ENCODE measurements around the gene ITPR1.

Gene ITPR1

DNA sequence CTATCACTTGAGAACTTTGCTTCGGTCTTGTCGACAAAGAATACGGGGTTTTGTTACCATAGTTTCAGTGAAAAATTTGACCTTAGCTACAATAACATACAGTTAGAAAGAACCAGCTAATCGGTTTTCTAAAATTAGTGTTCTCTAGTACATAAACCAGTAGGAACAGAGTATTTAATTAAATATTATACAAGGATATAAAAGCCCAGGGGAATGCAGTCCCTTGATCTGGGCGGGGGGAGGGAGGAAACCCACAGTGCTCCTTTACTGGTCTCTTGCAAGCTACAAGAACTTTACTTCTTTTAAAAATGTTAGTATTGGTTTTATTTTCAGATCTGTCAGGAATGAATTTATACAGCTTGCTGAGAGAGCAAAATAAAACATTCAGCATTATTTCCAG is 41.8 kb downstream of the ITPR1 start:
- no peak for DNase-seq

DNA sequence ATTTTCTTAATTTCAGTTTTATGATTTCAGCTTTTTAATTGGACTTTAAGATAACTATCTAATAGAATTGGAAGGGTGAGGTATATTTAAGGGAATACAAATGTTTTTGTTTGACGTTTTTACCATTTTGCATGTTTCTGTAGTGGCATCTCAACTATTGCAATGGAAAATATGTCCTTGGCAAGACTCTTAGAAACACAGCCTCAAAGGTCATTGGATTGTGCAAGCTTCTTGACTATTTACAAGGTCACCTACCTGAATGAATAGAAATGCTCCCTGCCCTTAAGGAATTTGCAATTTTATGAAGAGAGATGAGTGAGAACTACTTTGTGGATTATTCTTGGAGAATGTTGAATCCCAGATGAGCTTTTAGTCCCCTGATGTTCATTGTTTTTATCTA is 43.1 kb downstream of the ITPR1 start:
- DNase-seq, result no peak

DNA sequence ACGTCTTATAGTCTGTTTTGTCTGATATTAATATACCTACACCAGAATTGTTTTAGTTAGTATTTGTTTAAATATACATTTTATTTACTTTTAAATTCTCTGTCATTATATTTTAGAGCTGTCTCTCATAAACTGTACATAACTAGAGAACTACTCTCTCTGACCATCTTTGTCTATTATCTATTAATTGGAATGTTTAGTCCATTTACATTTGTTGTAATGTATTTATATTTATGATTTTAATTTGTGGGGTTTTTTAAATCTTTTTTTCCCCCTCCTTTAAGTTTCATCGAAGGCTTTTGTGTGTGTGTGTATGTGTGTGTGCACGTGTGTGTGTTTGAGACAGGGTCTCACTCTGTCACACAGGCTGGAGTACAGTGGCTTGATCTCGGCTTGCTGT is 47.1 kb downstream of the ITPR1 start:
- no peak for DNase-seq

DNA sequence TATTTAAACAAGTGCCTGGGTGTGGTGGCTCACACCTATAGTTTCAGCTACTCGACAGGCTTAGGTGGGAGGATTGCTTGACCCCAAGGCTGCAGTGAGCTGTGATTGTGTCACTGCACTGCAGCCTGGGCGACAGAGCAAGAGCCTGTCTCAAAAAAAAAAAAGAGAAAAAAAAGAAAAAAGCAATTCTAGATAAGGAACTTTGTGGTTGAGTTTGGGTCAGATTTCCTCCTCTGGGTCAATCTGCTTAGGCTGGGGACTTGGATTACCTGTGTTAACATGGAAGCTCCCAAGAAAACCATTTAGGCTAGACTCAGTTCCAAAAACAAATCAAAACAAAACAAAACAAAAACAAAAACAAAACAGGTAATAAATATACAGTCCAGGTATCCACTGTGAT is 50.0 kb downstream of the ITPR1 start:
- DNase-seq, result no peak

DNA sequence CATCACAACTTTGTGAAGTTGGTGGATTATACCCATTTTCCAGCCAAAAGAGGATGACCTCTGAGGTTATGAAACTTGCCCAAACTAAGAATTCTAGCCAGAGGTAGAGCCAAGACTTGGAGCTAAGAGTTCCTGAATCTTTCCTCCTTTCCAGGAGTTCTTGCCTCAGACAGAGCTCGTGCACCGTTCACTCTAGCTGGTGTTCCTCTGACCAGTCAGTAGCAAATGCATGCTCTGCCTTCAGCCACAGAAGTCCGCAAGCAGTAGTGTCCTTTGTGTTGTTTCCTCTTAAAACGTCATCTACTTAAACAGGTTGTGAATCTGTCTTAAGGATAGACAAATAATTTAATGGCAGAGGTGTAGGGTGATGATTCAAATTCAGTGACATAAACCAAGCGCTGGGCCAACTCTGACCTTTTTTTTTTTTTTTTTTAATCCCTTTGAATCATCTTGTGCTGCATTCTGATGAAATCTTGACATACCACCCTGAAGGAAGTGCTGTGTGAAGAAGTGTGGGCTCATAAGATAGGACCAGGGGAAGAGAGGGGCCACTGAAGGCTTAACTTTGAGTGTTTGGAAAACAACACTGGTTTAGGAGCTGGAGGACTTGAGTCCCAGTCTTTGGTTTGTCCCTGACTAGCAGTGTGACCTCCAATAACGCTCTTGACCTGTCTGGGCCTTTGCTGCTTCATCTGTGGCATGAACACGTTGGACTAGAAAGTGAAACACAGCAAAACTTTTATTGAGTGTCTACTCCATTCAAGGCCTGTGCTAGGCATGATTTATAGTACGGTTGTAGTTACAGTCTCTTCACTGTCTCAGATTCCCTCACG is 53.4 kb downstream of the ITPR1 start:
- DNase-seq, result no peak

DNA sequence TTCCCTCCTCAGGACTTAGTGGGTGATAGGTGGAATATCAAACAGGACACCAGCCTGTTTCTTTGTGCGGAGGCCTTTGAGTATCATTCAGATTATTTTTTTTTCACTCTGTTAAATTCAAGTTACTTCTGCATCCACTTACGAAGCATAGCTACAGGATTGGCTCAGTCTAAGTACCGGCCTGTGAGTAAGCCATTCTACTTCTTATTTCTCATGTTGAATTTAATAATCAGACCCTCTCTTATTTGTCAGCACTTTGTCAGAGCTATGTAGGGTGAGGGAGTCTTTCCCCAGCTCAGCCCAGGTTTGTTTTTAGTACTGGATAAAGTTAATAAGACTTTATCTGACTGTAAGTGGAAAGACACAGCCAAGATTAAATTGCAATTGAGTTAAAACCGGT is 54.7 kb downstream of the ITPR1 start:
- DNase-seq, result no peak

DNA sequence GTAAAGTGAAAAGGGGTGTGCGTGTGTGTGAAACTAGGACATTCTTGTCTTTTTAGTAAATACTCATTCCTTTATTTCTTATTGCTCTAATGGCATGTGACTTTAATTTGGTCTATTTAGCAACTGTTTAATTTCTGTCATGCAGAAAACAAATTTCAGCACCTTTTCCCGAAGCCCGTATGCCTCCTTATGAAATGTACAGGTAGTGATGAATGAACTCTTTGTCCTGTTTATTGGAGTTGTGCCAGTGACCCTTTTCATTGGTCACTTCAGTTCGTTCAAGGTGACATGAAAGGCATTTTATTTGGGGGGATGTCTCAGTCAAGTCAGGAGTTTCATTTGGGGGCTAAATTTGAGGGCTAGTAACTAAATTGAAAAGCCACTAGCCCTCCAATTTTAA is 55.2 kb downstream of the ITPR1 start:
- no peak for DNase-seq

DNA sequence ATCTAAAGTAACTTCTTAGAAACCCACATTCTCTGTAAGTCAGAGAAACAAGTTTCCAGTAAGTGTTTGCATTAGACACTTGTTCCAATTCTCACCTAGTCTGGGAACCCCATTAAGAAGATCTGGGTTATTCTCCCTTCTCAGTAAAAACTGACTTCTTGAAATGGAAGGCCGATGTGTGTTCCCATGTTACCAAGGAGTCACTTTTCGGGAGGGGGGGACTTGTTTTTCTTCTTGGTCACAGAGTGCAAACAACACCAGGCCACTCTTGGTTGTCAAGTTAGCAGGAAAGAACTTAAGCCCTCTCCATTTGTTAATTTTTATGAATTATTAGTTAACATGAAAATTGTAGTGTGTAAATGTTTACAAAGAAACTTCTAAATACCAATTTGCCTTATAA is 55.6 kb downstream of the ITPR1 start:
- DNase-seq, result no peak

DNA sequence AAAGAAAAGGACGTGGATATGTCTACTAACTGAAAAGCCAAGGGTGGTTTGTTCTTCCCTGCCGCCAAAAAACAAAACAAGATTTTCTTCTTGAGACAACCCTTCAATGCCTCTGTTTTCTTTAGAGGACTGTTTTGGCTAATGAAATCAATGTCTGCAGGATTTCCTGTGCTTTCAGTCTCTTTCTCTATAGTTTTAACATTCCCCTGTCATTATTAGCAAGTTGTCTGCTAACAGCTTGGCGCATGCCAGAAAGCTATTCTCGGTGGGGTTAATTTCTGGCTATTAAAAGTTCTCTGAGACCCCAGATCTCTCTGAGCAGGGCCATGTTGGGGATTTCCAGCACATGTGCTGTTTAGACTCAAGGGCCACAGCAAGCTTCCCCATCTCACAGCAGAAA is 56.7 kb downstream of the ITPR1 start:
- DNase-seq, result no peak

DNA sequence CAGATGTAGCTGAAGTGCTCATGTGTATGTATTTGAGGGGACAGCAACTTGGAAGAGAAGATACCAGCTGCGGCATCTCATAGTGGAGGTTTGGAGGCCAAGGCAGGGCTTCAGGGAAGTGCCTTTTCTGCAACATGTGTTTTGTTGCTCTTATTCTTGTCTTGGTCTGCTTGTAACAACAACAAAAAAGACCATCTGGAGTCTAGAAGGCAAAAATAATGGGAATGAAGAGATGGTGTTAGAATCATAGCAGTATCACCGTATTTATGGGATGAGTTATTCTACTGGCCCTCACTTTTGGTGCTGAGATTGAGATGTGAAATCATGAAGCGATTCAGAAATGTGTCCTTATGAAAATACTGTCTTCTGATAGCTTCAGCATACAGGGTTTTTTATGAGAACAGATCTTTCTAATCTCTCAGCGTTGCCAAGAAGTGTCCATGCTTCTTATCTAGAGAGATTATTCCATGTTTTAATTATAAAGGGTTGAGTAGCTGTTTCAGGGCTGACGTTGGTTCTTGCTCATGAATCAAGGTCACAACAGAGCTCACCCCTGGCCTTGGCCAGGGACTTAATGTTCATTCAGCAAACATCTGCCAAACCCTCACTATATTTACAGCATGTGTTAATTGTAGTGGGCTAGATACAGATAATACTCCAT is 58.0 kb downstream of the ITPR1 start:
- no peak for DNase-seq

DNA sequence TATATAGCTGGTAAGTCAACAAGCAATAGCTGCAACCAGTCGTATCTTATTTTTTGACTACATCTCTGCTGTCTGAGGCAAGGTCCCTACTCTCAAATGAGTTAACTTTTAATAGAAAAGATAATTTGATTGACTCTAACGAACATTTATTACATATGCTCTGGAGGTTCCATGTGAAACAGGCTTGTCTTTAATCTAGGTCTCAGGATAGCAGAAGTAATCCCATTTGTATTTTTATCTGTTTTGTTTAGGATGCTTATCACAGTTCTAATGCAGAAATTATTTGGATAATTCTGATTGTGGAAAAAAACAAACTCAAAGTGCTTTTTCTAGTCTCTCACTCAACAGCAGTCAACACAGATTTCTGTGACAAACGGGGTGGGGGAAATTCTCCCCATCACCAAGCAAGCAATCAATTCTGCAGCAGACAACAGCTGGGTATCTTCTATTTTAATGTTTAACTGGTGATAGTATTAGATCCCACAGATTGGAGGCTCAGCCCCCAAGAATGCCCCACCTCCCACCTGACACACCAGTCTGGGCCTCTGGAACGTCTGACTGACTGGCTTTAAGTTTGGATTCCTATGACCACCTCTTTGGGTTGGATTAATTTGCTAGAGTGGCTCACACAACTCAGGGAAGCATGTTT is 58.8 kb downstream of the ITPR1 start:
- DNase-seq, result no peak

DNA sequence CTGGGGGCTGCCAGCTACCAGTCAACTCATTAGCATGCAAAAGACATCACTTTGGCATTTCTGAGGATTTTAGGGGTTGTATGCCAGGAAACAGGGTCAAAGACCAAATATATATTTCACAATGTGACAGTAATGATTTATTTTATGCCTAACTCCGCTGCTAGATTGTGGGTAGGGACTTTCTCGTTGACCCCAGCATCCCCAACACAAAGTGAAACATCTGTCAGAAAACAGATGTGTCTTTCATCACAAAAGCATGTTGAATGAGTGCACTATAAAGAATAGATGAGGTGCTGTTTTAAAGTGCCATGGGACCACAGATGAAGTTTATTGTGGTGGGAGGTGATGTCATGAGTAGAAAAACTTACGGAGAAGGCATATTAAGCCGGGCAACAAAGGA is 59.7 kb downstream of the ITPR1 start:
- no peak for DNase-seq

DNA sequence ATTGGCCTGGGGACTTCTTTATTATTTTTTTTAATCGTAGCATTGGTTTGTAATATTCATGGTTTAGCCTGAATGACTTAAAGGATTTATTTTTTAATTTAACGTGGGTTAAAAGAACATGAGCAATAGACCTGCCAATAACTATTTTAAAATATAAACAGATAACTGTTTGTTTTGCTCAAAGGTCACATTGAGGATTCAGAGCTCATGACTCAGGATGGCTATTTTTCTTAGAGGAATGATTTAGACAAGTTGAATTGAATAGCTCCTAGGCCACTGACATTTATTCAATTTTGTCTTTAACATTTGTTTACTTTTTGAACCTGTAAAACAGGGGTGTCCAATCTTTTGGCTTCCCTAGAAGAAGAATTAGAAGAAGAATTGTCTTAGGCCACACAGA is 68.5 kb downstream of the ITPR1 start:
- no peak for DNase-seq

DNA sequence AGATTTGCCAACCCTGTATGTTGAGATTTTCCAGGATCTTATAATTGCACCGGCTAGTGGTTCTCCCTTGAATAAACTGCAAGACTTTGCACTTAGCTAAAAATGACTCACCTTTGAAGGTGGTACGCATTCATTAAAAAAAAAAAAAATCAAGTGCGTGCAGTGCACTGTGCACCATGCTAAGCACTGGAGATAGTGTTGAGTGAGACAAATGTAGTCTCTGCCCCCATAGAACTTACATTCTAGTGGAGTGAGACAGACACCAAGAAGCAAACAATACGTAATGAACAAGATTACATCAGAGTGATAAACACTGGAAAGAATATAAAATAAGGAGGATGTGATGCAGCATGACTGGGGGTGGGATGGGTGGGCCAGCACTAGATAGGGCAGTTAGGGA is 69.4 kb downstream of the ITPR1 start:
- no peak for DNase-seq

DNA sequence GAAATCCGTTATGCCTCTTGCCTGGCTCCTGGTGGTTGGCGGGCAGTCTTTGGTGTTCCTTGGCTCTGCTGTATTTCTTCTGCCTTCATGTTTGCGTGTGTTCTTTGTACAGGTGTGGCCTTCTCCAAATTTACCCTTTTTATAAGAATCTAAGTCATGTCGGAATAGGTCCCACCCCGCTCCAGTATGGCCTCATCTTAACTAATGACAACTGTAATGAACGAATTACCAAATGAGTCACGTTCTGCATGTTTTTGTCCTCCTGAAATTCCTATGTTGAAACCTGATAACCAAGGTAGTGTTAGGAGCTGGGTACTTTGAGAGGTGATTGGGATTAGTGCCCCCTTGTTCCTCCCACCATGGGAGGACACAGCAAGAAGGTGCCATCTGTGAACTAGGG is 71.1 kb downstream of the ITPR1 start:
- DNase-seq, result no peak

DNA sequence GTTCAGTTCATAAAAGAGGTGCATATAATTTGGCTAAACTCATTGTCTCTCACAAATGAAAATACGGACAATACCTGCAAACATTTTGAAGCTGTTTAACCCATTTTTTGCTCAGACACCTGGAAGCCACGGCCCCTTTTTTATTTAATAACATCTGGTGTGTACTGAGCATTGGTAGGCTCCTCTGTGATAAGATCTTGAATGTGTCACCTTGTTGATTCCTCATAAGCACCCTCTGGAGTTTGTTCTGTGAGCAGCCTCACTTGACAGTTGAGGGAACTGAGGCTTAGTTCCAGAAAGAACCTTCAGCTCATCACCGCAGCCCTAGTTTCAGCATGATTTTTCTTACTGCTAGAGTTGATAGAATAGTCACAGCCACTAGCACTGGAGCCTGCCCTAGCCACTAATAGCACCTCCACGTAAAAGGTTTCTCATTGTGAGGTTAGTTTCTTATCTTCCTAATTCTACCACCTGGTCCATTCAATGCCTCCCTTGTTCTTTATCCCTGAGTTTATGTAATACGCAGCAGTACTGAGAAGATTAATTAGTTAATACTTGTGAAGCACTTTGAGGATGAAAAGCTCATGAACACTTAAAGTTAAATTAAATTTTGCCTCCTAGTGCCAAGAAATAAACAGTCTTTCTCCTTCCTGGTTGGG is 71.9 kb downstream of the ITPR1 start:
- DNase-seq, result no peak

DNA sequence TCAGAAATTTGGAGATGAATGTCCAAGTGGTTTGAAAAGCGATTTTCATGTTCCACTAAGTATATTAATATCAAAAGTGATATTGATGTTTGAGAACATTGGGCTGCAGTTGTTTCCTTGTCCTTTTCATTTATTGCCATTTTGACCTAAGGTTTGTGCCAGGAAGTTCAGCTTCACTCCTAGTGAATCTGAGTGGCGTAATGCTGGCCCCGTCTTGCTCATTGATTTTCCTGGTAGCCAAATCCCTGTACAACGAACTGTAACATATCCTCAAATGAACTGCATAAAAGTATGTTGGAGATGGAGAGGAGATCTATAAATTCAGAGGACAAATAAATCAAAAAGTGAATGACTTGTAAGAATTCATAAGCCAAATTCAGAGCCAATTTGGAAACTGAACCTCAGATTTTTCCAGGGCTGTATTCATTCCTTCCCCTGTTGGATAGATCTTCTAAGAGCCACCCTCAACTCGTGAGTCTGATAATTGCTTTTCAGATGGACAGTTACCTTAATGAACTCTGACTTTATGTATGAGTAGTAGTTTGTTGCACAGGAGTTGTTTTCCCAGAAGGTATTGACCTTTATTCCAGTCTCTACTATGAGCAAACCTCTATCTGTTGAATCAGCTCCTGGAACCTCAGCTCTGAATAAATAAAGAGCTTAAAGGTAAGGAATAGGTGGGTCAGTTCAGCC is 72.8 kb downstream of the ITPR1 start:
- DNase-seq, result no peak

DNA sequence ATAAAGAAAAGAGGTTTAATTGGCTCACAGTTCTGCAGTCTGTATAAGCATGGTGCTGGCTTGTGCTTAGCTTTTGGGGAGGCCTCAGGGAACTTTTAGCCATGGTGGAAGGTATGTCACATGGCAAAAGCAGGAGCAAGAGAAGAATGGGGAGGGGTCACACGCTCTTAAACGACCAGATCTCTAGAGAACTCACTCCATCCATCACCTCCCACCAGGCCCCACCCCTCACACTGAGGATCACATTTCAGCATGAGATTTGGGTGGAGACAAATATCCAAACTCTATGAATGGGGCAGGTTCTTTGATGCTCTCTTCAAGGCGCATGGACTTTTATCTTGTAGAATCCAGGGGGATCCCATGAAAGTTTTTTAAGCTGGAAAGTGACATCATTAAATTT is 75.7 kb downstream of the ITPR1 start:
- DNase-seq, result no peak

DNA sequence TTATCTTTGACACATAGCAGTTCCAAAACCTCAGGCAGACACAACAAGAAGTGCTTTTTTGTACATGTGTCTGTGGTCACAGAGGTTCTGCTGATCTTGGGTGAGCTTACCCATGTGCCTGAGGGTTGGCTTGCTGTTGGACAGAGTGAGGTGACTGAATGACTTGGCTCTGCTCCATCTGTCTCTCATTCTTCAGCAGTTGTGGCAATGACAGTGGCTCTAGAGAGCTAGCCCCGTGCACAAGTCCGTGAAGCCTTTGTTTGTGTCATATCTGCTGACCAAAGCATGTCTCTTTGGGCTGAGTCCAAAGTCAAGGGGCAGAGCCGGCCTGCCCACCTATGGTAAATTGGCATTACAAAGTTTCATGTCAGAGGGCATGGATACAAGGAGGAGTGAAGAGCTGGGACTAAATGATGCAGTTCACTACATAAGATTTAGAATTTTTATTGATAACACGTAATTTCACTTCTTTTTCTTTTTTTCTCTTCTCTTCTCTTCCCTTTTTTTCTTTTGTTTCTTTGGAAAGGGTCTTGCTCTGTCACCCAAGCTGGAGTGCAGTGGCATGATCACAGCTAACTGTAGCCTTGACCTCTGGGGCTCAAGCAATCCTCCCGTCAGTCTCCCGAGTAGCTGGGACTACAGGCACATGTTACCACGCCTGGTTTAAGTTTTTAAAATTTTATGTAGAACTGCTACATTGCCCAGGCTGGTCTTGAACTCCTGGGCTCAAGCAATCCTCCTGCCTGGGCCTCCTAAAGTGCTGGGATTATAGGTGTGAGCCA is 77.9 kb downstream of the ITPR1 start:
- no peak for DNase-seq

DNA sequence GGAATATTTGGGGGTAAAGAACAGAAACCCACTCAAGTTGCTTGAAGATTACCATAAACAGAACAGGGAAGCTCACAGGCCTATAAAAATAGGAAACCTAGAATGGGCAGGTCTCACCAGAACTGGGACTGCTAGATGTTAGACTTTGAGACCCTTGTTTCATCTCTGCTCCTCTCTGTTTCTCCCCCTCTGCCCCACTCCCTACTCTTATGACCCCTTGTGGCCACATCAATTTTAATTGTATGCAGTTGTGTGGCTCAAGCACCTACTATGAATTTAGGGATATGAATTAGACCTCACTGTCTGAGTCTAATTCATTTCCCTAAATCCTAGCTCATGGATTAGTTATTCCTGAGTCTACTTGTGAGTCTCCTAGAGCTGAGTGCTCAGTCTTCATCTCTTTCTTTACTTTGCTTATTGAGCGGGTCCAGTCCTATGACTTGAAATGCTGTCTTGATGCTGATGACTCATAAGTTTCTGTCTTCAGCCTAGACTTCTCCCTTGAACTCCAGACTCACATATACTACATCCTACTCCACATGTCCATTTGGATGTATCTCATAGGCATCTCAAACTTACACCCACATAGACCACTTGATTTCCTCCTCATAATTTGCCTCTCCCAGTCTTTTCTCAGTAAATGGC is 78.7 kb downstream of the ITPR1 start:
- DNase-seq, result no peak

DNA sequence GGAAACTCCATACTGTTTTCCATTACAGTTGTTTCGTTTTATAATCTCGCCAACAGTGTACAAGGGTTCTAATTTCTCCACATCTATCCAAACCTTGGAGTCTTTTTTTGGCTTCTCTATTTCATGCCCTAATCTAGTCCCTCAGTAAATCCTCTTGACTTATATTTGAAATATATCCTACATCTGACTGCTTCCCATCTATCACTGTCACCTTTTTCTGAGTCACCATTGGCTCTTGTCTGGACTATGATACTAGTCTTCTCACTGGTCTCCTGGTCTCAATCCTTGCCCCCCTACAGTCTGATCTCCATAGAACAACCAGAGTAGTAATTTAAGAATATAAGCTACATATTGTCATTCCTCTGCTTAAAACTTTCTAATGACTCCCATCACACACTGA is 80.0 kb downstream of the ITPR1 start:
- DNase-seq, result no peak
